ENCODE results near the gene MRPL27.
"Not testable (repeated sequence)": the region's sequence is repeated elsewhere in the genome, so short reads cannot be mapped to it uniquely, and the experiment has no call there.

The MRPL27 gene

GRCh38 chr17:50344731-50345365 lies 28.1 kb downstream of the MRPL27 start:
- no peak for FAIRE-seq

GRCh38 chr17:50339381-50339780 lies 33.6 kb downstream of the MRPL27 start:
- no peak for FAIRE-seq

DNA sequence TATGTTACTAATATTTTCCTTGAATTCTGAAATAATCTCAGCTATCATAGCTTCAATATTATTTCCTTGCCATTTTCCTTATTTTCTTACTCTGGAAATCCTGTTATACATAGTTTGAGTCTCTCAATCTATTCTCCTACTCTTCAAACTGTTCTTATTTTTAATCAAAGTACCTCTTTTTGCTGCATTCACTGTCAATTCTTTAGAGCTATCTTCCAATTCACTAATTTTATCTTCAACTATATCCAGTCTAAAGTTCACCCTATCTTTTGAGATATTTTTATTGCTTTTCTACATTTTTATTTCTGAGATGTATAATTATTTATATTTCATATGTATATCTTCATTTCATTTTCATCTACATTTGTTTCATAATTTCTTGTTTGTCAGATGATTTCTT lies 34.3 kb downstream of the MRPL27 start:
- no peak for FAIRE-seq

DNA sequence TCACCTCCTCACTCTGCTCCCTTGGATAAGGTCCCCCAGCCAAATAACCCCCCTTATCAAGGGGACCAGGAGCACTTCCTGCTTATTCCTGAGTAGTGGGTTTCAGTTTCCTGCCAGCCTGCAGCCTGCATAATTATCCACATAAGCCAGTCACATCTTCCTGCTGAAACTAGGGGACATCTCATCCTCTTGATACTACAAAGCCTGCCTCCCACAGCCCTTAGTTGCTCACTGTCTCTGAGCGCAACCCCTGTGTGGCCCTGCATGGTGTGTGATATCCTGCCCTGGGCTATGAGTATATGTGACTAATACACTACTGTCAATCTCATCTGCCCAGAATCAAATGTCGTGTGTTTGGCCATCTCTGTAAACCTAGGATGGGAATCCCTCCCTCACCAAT lies 35.0 kb downstream of the MRPL27 start:
- no peak for FAIRE-seq

GRCh38 chr17:50333291-50334057 lies 39.5 kb downstream of the MRPL27 start:
- not testable (repeated sequence) for FAIRE-seq

- no peak for FAIRE-seq
Measured at GRCh38 chr17:50332196-50332595, 40.8 kb downstream of the MRPL27 start.

DNA sequence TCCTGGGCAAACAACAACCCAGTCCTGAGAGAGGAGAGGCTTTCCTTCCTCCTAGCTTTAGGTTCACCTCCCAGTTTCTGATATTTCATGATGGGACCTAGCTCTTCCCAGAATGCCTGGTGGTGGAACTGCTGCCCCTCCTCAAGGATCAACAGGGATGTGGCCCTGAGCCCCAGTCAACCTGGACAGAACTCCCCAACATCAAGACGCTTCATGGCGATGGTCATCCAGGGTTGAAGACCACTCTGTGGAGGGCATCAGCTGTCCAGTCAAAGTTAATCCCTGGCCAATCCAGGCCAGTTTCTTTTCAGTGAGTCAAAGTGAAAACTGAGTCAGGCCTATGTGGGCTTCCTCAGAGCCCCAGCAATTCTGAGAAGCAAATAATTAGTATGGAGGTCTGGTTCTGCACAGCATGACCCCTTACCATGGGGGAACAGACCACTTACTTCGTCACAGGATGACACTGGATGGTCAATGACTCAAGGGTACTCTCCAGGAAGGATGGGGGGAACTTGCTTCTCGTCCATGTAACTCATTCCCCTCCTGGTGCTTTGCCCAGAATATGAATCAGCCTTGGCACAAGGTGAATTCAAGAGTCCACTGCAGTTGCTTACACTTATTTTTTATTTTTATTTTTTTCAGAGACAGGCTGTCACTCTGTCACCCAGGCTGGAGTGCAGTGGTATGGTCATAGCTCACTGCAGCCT lies 41.7 kb downstream of the MRPL27 start:
- no peak for FAIRE-seq

DNA sequence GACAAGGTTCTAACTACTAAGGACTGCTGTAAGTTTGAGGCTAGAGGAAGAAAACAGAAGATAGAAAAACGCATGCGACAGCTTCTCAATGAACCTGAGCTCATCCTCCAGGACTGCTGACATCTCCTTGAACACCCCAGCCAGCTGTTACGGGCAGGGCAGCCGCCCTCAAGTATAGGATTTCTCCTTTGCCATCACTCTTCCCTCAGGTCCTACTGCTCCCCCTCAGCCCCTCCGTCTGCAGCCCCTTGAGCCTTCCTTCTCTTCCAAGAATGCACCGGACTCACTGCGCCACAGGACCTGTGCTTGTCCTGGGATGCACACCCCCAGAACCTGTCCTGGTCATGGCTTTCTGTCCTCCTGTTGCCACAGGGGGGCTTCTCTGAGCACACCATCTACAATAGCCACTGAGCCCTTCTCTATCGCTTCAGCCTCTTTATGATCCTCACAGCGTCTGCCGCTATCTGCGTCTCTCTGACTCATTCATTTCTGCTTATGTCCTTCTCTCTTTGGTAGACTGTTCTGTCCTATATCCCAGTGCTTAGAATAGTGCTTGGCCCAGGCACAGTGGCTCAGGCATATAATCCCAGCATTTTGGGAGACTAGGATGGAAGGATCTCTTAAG lies 42.7 kb downstream of the MRPL27 start:
- no peak for FAIRE-seq

- FAIRE-seq: no peak
Measured at GRCh38 chr17:50329716-50330115, 43.3 kb downstream of the MRPL27 start.

- no peak for FAIRE-seq
Measured at GRCh38 chr17:50328363-50329325, 44.3 kb downstream of the MRPL27 start.

GRCh38 chr17:50326831-50327364 lies 46.1 kb downstream of the MRPL27 start:
- no peak for FAIRE-seq

DNA sequence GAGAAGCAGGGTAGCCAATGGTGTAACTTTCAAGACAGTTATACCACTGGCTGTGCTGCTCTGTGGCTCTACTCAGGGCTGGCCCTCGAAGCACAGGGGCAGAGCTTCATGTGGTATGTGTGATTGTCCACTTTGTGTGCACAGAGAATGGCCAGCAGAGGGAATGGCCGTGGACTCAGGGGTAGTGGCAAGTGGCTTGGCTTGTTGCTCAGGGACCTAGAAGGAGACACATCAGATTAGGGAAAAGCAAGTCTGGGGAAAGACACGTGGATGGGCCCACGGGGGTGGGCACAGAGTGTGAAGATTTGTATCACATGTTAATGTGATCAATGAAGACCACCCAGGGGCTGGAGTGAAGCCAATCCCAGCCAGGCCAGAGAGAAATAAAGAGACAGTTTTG lies 47.1 kb downstream of the MRPL27 start:
- FAIRE-seq: no peak

DNA sequence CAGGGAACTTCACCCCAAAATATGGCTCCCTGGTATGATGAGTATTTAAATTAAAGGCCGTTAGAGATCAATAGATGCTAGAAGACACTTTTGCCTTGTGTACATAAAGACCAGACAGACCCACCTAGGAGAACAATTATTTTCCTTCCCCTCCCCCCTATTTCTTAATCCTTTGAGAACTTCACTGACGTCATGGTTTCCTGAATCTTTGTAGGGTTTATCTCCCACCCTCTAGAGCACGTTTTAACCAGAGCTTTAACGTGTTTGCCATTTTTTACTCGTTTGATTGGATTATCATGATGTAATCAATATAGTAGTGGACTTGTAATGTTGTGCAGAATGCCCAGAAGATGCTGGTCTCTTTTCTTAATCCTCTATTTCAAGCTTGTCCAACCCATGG lies 49.9 kb downstream of the MRPL27 start:
- FAIRE-seq: no peak

- no peak for FAIRE-seq
Measured at GRCh38 chr17:50322271-50322670, 50.7 kb downstream of the MRPL27 start.

GRCh38 chr17:50319306-50320004 lies 53.5 kb downstream of the MRPL27 start:
- no peak for FAIRE-seq

- no peak for FAIRE-seq
Measured at GRCh38 chr17:50318501-50319285, 54.3 kb downstream of the MRPL27 start.

Data from islet of Langerhans (tissue), 1 donor.